Measurements from ENCODE around the gene ZNF664. TPM values are rescaled to one million over a fixed set of nuclear protein-coding genes. Genes with fewer than 3 reads are reported as not detected.
A peak's percentile ranks its signal among the peaks of the same experiment; 100 is the strongest.

Gene ZNF664
- total RNA-seq, 4 donors from 2014 or later, result 16.3 to 41.5 (median 25.7) TPM

DNA sequence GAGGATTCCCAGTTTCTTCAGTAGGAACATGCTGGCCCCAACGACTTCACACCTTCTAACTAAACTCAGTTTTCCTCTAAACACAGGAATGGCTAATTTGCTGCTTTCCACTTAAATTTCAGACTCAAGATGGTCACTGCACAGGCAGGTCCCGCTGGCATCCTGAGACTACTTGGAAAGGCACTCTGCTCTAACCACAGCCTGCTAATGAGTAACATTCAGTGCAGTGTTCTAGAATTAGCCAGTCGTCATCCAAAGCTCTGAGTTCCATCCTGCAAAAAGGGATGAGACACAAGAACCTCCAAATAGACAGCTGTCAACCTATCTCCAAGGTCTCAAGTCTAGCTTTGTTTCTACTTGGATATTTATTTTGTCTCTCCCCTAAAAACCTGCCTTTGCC lies 6.4 kb upstream of the ZNF664 start:
- WGBS, 2 donors, result 73 to 84% methylated on average over 3 of the region's 3 CpGs
- TF ChIP-seq POLR2A (IDR thresholded peaks at IDR 0.05), result no peak
- TF ChIP-seq, protein P1, sequence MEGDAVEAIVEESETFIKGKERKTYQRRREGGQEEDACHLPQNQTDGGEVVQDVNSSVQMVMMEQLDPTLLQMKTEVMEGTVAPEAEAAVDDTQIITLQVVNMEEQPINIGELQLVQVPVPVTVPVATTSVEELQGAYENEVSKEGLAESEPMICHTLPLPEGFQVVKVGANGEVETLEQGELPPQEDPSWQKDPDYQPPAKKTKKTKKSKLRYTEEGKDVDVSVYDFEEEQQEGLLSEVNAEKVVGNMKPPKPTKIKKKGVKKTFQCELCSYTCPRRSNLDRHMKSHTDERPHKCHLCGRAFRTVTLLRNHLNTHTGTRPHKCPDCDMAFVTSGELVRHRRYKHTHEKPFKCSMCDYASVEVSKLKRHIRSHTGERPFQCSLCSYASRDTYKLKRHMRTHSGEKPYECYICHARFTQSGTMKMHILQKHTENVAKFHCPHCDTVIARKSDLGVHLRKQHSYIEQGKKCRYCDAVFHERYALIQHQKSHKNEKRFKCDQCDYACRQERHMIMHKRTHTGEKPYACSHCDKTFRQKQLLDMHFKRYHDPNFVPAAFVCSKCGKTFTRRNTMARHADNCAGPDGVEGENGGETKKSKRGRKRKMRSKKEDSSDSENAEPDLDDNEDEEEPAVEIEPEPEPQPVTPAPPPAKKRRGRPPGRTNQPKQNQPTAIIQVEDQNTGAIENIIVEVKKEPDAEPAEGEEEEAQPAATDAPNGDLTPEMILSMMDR (IDR thresholded peaks at IDR 0.05), result no peak
- intact Hi-C loops (cut with DNase I; ENCODE audit: low total_unique reads), result no loop called here
- no peak for DNase-seq (ENCODE audit: low spot score in 2 of 2)
- no peak overlapping the region for H3K4me3 ChIP-seq (ENCODE audit: low read depth, poor library complexity, severe bottlenecking)

GRCh38 chr12:123967121-123967586 lies 5.9 kb upstream of the ZNF664 start:
- no peak for DNase-seq (ENCODE audit: low spot score in 2 of 2)
- no peak overlapping the region for H3K4me3 ChIP-seq (ENCODE audit: low read depth, poor library complexity, severe bottlenecking)
- WGBS, 2 donors, result 86 to 88% methylated on average over 8 of the region's 8 CpGs
- intact Hi-C loops (cut with DNase I; ENCODE audit: low total_unique reads), result no loop called here
- TF ChIP-seq POLR2A (IDR thresholded peaks at IDR 0.05), result no peak
- TF ChIP-seq, protein P1 (IDR thresholded peaks at IDR 0.05), result no peak

GRCh38 chr12:123971449-123971769 lies 1.6 kb upstream of the ZNF664 start:
- TF ChIP-seq, protein P1 (IDR thresholded peaks at IDR 0.05), result no peak
- no peak for TF ChIP-seq POLR2A (IDR thresholded peaks at IDR 0.05)
- DNase-seq (ENCODE audit: low spot score in 2 of 2), result no peak
- H3K4me3 ChIP-seq (ENCODE audit: low read depth, poor library complexity, severe bottlenecking), result peak overlapping the region; percentile 50
- intact Hi-C loops (cut with DNase I; ENCODE audit: low total_unique reads), result no loop called here
- WGBS, 2 donors, result 23 to 29% methylated on average over 10 of the region's 10 CpGs

DNA sequence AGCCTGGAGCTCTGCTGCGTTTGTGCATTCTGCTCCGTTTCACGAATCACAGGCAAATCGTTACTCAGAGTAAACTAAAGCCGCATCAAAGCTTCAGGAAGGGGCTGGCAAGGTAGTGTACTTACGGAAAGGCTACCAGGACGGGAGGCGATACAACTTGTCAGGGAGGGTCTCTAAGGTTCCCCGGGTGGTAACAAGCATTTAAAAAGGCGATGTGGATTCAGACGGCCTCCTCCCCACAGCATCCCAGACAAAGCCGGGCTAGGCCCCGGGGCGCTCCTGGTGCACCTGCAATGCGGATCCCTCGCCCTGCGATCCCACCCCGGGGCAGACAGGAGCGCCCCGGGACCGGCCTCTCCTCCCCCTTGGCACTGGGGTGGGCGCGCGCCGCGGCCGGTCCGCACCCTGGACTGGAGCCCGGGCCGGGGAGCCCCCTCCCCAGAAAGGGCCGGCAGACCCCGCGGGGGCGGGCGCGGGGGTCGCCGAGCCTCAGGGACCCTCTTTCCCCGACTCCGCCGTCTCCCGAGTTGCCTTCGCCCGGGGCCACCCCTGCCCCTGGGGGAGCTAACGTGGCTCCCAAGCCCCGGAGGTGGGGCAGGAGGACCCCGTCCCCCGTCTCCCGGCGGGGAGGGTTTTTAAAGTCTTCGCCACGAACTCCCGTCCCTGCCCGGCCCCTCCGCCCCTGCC lies 1.1 kb upstream of the ZNF664 start:
- intact Hi-C loops (cut with DNase I; ENCODE audit: low total_unique reads), result no loop called here
- H3K4me3 ChIP-seq (ENCODE audit: low read depth, poor library complexity, severe bottlenecking), result peak overlapping the region; percentile 50
- no peak for TF ChIP-seq POLR2A (IDR thresholded peaks at IDR 0.05)
- TF ChIP-seq, protein P1 (IDR thresholded peaks at IDR 0.05), result no peak
- DNase-seq (ENCODE audit: low spot score in 2 of 2), result peak; percentile 24 to 86
- WGBS, 2 donors, result 2% methylated on average over 14 to 36 of the region's 55 CpGs

DNA sequence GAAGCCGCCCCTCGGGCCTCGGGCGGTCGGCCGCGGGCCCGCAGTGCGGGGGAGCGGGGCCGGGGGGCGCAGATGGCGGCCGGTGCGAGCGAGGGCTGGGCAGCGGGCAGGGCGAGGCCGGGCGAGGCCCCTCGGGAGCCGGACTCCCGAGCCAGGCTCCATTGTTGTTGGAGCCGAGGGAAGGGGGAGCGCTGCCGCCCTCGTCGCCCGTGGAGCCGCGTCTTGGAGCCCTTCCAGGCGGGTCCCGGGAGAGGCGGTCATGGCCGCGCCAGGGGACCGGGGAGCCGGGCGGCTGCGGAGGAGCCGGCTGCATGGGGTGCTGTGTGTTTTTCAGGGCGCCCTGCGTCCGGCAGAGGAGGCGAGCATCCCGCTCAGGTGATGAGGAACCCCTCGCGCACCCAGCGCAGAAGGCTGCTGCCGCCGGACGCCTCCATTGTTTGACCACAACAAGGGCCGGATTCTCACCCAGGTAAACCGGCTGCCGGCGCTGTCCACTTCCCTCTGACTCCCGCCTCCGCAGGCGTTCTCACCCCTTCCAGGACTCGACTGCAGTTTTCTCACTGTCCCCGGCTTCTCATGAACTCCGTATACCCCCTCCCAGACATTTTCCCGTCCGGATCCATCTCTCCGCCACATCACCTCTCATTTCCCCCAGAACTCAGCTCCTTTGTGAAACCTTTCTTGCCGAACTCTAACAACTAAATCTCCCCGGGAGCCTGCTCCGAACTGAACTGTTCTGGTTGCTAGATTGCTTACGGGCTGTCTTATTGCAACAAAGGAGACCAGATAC lies 732 bp downstream of the ZNF664 start:
- TF ChIP-seq POLR2A (IDR thresholded peaks at IDR 0.05), result no peak
- TF ChIP-seq, protein P1 (IDR thresholded peaks at IDR 0.05), result no peak
- WGBS, 2 donors, result 3 to 5% methylated on average over 29 to 43 of the region's 69 CpGs
- DNase-seq (ENCODE audit: low spot score in 2 of 2), result peak in 1 of 2 donors; percentile 87
- intact Hi-C loops (cut with DNase I; ENCODE audit: low total_unique reads), result no loop called here
- peak overlapping the region; percentile 78 for H3K4me3 ChIP-seq (ENCODE audit: low read depth, poor library complexity, severe bottlenecking)

Measured in lower leg skin (tissue), 4 donors.